Stimulated activated CD4-positive, alpha-beta T cell treated with anti-CD3 and anti-CD28 coated beads, Interleukin-12 subunit alpha, Interleukin-12 subunit beta, amount 100 ng/mL, for 4 hours (primary cell): ENCODE data around the gene KCNH1.

Experiments used
- DNase-seq: peaks from one replicate; pipeline ENCODE4 v3.0.0-alpha.2; 2020

The KCNH1 gene

DNA sequence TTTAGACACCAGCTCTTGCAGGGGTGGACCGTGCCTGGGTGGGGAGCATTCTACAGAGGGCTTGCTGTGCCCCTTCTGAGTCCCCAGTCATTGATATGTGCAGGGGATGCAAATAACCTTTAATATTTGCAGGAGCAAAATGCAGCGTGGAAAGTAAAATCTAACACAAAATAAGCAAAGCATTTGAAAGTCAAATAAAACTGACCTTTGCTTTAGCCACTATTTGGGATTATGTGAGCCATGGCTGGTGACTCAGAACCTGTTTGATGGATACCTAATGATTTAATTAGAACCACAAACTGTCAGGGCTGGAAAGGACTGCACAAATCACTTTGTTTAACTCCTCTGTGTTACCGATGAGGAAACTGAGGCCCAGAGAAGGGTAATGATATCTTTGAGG lies 427.7 kb downstream of the KCNH1 start:
- no peak for DNase-seq

DNA sequence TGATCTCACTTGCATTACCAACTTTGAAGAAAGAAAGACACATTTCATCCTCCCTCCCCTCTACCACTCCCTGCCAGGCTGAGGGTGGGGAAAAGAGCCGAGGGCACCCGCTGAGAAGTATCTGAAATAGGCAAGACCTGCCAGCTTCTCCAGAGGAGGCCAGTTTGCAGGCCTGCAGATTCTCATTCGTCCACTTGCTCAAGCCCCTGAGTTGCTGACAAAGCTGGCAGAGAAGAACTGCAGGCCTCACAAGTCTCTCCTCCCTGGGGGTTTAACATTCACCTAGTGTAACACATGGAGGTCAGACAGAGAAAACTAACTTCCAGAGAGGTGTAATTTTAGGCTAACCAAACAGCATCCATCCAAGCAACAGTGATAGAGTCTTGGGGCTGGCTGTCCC lies 428.9 kb downstream of the KCNH1 start:
- no peak for DNase-seq

DNA sequence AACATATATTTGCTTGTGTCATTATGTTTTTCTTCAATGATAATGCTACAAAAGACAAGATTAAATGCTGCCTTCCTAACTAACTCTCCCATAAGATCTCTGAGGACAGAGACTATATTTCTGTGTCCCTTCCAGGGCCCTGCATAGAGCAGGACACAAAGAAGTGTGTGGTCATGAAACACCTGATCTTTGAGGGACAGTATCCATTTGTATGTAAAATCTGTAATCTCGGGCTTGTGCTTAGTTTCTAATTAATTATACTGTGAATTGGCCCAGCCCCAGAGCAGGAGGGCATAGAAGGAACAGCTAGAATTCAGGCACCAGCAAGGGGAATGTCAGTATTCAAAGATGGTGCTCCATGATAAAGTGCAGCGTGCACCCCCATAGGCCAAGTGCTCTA lies 430.4 kb downstream of the KCNH1 start:
- DNase-seq = no peak

DNA sequence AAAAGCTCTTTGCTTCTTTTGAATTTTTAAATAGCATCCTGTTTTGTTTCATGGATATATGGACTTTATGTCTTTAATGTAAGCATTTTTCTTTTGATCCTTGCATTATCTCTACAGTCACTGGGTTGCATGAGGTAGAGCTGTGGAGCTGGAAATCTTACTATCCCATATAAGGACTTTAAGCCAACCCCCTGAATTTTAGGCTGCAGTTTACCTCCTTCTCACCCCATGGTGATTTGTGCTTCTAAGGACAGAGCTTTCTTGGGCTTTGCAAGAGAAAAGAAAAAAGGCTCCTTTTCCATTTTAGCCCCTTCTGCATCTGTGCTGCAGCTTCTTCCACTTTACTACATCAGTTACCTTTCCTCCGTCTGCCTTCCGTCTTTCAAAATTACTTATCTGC lies 431.4 kb downstream of the KCNH1 start:
- no peak for DNase-seq

DNA sequence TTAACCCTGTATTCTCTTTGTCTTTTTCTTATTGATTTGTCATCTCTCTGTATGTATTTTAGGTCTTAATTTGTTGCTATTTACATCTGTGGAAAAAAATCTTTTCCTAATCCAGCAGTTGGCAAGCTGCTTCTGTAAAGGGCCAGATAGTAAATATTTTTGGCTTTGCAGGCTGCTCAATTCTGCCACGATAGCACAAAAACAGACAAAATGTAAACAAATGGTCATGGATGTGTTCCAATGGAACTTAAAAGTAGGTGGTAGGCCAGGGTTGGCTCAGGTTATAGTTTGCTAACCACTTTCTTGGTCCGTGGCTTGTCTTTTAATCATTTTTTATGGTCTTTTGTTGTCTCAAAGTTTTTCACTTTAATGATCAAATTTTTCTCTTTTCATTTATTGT lies 433.4 kb downstream of the KCNH1 start:
- DNase-seq = no peak

DNA sequence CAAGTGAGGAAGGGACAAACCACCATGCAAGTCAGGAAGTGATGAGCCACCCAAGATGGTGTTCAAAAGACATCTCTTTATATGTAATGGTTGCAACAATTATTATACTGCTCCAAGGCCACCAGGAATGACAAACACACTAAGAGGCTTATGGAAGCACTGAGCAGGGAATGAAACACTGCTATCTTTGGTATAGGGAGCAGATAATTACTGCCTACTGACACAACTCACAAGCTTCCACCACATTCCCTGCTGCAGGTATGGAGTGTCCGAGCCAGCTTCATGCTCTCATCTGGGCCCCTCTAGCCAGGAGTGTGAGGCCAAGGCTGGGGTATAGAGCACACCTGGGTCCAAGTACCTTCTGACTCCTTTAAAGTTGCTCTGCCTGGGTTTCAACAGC lies 433.9 kb downstream of the KCNH1 start:
- no peak for DNase-seq

DNA sequence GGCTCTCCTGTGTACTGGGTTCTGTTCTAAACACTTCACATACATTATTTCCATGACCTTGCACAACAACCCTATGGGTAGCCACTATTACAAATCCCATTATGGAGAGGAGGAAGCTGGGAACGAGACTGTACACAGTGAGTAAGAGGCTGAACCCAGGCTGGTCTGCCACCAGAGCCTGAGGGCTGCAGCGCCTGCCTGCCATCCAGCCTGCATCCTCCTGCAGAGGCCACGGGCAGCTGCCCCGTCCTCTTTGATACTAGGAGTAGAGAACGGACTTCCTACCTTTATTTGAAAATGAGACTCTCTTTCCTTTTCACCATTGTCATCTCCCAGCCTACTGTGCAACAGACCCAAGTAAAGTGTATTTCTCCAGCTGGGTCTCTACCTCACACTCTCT lies 435.3 kb downstream of the KCNH1 start:
- no peak for DNase-seq

DNA sequence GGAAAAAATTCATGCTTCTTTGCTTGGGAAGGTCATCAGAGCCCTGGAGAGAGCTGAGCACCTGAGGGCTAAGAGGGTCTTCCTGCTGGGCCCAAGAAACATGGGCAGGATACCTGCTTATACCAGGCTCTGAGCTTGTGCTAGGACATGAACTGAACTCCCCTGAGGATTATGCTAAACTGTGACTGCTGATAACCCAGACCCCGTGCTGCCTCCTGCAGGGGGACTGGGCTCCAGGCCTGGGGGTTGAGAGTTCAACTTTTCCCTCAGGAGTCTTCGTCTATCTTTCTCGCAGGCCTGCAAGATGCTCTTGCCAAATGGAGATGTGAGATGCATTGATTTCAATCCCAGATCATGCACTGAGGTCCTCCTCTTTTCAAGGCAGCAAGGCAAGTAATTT lies 436.8 kb downstream of the KCNH1 start:
- no peak for DNase-seq

DNA sequence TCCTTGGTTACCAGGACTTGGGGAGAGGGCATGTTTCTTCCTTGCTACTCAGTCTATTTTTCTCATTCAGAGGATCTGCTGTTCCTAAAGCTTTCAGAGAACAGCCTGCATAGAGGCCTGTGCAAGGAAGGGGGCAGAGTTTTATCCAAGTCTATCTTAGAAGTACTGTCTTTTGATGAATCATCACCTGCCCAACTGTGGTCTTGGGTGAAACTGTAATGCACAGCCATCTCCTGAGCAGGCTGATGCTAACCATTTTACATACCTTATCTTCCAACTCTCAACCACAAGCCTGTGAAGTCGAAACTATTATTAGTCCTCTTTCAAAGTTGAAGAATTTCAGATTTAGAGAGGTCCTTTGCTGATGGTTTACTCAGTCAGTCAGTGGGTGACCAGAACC lies 437.2 kb downstream of the KCNH1 start:
- no peak for DNase-seq

DNA sequence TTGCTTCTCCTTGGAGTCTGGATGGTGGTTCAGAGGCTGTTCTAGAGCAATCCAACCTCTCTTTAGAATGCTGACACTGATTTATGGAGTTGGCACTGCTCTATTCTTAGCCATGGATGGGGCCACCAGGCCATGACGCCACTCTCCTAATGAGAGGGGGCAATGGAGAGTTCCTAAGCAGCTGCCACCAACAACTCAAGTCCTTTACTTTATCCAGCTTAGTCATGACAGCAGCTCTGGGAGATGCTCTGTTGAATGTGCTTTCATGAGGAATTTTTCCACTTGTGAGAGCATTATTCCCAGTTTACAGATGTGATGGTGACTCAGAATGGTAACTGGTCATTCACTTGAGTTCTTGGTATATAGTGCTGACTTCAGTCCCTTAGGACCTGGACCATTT lies 438.9 kb downstream of the KCNH1 start:
- DNase-seq = no peak

DNA sequence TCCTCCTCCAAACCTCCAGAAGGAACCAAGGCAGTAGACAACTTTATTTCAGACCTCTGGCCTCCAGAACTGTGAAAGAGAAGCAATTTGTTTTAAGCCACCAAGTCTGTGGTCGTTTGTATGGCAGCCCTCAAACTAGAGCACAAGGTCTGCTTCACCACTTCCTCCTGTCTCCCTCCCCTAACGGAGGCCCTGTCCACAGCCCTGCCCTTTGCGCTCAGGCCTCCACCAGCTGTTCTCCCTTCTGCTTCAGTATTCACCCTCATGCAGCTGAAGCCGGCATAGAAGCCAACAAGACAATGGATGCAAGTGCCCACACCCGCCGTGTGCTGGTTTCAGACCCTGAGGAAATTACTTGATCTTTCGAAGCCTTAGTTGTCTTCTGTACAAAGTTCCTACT lies 441.2 kb downstream of the KCNH1 start:
- DNase-seq = no peak

DNA sequence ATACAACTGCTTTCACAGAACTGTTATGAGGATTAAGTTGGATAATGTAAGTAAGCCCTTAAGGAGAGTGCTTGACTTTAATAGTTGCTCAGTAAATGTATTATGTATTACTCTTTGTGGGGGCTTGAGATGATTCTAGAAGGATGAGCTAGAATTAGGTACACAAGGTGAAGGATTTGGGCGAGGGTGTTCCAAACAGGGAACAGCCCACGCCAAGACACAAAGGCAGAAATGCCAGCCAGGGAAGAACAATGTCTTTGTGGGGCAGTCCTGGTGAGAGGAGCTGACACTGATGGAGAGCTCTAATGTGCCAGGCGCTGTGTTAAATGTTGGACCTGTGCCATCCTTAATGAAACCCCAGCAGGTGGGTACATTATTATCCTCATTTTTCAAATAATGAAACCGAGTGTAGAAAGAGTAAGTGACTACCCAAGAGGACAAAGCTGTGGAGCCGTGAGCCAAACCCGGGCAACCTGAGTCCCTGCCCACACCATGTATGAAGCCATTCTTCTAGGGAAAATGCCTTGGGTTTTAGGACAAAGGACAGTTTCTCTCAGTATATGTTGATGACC lies 442.8 kb downstream of the KCNH1 start:
- DNase-seq = no peak

DNA sequence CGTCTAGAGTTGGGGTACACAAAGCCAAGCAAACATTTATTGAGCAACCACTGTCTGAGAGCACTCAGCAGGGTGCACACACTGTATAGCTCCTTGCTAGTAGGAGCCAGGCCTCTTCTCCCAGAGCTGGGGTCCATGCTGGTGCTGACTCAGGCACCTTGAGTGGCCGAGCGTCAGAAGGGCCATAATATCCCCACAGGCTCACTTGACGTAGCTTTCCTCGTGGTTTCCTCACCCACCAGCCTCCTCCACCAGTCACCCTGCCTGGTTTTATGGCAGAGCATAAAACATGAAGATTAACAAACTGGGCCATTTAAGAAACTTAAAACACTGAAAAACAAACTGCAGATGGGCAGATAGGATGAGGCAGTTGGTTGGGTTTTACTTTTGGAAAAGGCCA lies 443.7 kb downstream of the KCNH1 start:
- no peak for DNase-seq

DNA sequence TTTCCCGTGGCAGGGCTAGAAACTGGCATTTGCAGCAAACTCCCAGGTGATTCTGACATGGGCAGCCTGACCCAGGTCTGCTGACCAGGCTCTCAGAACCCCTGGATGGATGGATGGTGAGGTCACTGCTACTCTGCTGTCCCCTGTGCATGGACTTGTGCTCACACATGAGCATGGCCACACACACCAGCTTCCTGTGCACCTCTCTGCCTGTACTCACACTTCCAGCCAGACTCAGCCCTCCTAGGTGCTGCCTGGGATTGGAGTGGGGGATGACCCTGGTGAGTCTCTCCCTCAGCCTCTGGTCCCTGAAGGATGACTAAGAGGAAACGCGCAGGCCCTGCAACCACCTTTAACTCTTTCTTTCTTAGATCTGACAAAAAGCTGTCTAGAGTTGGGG lies 444.1 kb downstream of the KCNH1 start:
- DNase-seq = no peak

DNA sequence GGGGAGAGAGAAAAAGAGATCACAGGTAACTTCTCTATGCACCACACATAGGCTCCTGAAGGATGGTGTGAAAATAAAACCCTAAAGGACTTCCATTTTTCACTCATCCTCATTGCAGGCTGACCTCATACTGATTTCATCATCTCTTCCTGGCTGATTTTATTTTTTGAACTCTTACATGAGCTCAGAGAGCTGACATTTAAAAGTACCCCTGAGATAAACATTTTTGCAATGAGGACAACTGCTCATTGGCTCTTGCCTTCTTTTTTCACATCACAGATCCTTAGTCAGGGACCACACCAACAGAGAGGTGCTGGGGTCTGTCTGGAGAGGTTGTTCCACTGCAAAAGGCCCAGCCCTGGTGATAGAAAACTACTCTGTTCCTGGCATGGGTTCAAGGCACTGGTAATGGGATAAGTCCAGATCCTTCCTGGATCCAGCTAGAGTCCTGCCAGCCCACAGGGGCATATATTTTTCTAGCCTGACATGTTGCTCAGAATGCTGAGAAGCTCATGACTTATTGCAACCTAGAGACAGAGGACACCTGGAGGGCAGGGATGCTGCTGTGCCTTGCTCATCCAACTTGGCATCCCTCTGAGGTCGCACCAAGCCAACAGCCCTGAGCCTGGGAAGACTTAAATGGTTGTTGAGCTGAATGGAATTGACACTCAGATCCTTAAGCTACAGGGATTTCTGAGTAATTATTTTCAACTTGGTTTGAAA lies 445.3 kb downstream of the KCNH1 start:
- no peak for DNase-seq

DNA sequence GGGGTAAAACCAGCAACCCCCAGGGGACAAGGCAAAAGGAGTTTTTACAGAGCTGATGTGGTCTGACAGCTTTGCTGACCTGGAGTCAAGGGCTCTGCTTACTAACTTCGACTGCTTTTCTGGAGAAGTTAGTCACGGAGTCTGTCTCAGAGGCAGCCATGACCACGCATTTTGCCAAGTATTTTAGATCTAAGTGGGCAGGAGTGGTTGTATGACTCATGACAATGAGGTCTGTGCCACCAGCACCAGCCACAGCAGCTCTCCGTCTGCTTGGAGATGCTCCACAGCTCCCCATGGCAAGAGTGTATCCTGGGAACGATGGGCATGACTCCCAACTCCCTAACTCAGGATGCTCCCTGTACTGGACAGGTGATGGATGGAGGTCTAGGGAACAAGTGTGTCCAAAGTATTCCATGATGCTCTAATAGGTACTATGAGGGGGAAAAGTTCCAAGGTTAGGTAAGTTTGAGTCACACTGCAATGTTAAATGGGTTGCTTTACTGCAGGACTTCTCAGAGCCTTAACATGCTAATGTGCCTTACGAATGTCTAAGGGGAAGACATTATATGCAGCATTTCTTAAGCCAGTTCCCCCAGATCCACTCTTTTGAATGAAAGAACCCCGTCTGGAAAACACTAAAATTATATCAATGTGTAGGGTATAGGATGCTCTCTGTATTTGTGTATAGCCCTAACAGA lies 446.2 kb downstream of the KCNH1 start:
- DNase-seq = no peak

DNA sequence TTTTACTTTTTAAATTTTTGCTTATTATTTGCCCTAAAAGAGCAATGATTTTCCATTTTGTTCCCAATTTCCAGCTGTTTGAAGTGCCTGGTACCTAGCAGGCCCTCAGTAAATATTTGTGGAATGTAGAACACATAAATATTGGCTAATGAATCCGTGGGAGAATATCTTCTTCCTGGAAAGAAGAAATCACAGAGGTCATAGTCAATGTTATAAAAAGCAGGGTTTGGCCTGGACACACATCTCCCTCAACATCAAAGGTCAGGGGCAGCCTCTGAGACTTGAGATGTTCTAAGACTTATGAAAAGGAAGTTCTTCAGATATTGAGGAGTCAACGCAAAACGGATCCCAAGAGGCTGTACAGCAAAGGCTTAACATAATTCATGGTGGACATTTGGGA lies 447.1 kb downstream of the KCNH1 start:
- DNase-seq = no peak

DNA sequence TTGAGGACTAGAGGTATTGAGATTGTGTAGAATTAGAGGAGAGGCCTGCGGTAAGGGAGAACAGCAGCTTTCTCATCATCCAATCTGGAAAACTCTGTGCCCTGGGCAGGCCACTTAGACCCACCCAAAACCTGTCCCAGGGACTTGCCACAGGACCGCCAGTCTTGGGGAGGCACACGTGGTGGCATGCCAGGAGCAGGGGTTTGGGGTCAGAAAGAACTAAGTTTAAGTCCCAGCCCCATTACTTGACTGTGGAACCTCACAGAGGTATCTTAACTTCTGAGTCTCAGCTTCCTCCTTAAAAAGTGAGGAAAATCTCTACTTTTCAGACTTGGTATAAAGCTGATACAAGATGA lies 448.7 kb downstream of the KCNH1 start:
- DNase-seq = no peak

DNA sequence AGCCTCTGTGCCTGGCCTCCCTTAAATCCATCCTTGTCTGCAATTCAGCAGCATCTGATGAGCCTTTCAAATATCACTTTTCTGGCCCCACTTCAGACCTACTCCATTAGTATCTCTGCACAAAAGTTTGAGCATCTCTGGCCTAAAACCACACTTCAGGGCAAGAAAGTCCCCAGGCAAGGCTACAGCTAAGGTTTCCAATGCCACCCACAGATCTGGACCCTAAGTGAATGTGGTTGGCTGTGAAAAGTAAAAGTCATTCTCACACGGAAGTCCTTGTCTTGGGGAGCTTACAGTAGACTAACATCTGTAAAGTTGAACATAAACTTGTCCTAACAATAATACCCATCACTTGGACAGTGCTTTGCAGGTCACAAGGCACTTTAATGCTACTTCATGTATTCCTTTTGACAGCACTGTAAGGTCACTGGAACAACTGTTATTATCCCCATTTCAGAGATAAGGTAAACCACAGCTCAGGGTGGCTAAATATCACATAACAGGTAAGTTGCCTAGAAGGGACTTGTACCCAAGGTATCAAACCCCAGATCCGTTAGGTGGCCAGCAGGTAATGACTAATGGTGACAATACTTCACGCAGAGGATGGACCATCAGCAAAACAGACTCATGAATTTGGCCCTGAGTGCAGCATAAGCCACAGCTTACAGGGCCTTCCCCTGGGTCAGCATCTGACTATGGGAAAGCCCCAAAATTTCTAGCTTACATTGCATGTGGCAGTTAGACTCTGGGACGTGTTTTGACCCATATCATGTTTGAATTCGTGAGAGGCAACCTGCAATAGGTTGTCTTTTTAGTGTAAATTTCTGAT lies 449.3 kb downstream of the KCNH1 start:
- DNase-seq = no peak

DNA sequence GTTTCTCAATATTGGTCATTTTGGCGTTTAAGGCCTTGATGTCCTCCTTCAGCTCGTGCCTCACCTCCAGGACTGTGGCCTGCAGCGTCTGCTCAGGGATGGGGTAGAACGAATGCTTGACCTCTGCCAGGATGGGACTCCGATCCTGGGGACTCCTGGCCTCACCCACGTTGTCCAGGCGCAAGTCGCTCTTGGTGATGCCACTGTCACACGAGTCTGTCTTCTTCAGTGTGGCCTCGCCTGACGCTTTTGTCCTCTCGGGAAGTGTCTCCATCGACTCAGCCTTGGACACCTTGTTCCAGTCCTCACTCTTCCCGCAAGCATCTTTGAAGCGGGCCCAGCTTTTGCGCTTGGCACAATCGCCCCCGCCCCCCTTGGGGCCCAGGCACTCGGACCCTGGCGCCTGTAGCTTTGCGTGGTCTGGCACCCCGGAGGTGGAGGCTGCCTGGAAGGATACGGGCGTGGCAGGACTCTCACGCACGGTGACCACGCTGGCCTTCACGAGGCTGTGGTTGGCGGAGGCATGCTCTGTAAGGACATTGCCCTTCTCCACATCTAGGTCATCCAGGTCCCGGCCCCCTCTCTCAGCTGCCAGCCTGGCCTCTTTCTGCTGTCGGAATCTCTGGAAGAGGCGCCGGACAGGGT lies 450.4 kb downstream of the KCNH1 start:
- no peak for DNase-seq

DNA sequence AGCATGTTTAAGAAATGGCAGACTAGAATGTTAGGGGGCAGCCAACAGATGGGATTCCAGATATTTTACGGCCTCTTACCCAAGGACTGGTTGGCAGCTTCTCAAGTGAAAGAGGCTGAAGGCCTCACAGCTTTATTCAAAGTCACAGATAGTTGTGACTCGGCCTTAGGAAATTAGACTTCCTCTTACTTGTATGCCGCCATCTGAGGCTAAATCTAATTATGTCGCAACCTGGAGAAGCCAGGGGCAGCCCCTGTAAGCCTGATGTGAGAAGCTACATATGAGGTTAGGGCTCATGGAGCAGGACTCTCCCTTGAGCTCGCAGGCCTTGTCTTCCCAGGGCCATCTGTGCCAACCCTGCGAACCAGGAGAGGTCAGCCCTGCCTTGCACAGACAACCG lies 452.8 kb downstream of the KCNH1 start:
- DNase-seq = no peak

DNA sequence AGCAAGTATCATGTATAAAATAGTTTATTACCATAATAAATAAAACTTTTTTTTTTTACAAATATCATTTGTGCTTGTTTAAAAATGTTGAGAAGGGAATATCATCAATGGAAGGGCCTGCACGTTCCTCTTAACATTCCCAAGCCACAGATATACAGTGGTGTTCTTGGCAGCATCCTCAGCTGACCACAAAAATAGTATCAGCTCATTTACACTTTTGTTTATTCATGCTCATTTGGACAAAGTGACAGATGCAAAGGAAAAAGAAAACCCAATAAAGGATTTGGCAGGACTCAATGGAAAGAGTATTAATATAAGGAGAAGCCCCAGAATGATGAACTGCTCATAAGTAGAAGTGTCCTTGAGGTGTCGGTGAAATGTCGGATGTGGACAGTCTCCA lies 455.6 kb downstream of the KCNH1 start:
- no peak for DNase-seq

DNA sequence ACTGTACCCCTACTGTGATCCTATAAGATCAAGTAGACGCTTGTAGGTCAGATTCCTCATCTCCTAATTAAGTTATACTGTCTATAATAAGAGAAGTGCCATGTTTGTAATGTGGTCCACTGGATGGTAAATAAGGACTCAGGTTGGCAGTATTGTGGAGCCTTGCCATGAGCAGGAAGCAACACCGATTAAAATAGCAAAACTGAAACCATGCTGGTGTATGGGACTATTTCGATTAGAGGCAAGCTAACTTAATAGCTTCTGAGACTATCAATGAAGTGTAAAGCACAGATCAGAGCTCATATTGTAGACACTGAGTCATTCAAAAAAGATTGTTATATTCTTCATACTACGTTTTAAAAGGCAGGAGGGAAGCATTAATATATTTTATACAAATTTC lies 456.4 kb downstream of the KCNH1 start:
- DNase-seq = no peak
